ENCODE measurements around the gene SLC22A17.

DNA sequence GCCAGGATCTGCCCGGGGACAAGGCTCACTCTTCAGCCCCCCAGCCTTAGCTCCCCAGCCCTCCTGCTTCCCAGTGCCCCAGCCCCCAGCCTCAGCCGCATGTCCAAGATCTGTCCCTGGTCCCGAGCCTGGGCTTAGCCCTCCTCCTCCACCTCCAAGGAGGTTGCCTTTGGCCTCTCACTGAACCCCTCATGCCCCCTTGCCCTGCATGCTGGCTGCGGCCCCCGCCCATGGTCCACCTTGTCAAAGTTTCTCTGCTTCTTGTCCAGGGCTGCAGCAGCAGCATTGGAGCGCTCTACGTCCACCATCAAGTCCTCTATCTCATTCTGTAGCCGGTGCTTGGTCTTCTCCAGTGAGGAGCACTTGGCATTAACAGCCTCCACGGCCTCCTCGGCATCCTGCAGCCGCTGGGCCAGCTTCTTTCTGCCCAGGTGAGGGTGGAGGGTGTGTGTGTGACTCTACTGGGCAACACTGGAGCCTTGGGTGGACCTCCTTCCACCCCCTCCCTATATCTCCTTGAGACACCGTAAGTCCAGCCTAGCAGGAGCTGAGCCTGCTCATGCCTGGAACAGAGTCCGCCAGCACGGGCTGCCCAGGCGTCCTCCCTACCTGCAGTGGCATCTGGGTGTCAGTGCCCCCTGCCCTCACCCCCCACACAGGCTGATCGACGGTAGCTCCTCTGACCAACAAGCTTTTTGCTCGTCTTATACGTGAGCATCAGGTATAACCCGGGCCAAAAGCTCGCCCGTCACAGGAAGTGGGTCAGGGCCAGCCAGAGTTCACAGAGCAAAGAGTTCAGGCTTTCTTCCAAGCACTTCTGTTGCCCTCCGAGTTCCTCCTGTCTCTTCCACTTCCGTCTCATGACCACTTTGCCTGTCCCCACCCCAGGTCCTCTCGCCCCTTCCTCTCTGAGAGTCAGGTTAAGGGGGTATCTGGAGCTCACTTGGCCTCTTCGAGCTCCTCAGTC is 35.5 kb upstream of the SLC22A17 start:
- TF ChIP-seq, protein P1, sequence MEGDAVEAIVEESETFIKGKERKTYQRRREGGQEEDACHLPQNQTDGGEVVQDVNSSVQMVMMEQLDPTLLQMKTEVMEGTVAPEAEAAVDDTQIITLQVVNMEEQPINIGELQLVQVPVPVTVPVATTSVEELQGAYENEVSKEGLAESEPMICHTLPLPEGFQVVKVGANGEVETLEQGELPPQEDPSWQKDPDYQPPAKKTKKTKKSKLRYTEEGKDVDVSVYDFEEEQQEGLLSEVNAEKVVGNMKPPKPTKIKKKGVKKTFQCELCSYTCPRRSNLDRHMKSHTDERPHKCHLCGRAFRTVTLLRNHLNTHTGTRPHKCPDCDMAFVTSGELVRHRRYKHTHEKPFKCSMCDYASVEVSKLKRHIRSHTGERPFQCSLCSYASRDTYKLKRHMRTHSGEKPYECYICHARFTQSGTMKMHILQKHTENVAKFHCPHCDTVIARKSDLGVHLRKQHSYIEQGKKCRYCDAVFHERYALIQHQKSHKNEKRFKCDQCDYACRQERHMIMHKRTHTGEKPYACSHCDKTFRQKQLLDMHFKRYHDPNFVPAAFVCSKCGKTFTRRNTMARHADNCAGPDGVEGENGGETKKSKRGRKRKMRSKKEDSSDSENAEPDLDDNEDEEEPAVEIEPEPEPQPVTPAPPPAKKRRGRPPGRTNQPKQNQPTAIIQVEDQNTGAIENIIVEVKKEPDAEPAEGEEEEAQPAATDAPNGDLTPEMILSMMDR (IDR thresholded peaks at IDR 0.05; ENCODE audit: low read depth, low read length, poor library complexity, severe bottlenecking) = no peak
- no peak for TF ChIP-seq EZH2phosphoT487 (IDR thresholded peaks at IDR 0.05; ENCODE audit: borderline replicate concordance, low read length)
